Measurements from ENCODE around the gene SEC61A2. TPM values are rescaled to one million over a fixed set of nuclear protein-coding genes. Genes with fewer than 3 reads are reported as not detected.

SEC61A2 gene
- polyA plus RNA-seq, 2 of the 4 experiments (the other 2 are of a cell fraction), result 16.5 to 23.2 TPM

GRCh38 chr10:12113627-12114026 is 15.8 kb upstream of the SEC61A2 start (continued):
- no peak for TF ChIP-seq ATOH8 (CRISPR knock-in tag; IDR thresholded peaks at IDR 0.05; ENCODE audit: low read depth)
- TF ChIP-seq ZFP36 (IDR thresholded peaks at IDR 0.05; ENCODE audit: borderline replicate concordance, partially characterized antibody), result no peak
- TF ChIP-seq FOXS1 (CRISPR knock-in tag; IDR thresholded peaks at IDR 0.05), result no peak
- TF ChIP-seq HOXB13 (CRISPR knock-in tag; IDR thresholded peaks at IDR 0.05; ENCODE audit: low read depth), result no peak
- no peak for TF ChIP-seq POLR2A (IDR thresholded peaks at IDR 0.05; ENCODE audit: low read length)
- TF ChIP-seq, protein P1, sequence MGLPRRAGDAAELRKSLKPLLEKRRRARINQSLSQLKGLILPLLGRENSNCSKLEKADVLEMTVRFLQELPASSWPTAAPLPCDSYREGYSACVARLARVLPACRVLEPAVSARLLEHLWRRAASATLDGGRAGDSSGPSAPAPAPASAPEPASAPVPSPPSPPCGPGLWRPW (IDR thresholded peaks at IDR 0.05), result no peak

- WGBS (ENCODE audit: missing lambda C conversion rate), result 93% methylated on average over 4 of the region's 4 CpGs
- ChIA-PET CTCF (no interaction called here), POLR2A (interaction anchor here (0.6 kb wide), 1 partner anchor 34 kb away, joined by 3 read pairs; no protein-coding TSS in a partner anchor)
- no peak overlapping the region for H3K4me2 ChIP-seq
- H3K4me1 ChIP-seq, result peaks cover 7% of the 10 kb centered on the region; the same call in 2 of the 3 replicates
- ATAC-seq, result no peak
- no peak overlapping the region for H3K27ac ChIP-seq
- no peak overlapping the region for H3K4me3 ChIP-seq
- TF ChIP-seq, protein P2, sequence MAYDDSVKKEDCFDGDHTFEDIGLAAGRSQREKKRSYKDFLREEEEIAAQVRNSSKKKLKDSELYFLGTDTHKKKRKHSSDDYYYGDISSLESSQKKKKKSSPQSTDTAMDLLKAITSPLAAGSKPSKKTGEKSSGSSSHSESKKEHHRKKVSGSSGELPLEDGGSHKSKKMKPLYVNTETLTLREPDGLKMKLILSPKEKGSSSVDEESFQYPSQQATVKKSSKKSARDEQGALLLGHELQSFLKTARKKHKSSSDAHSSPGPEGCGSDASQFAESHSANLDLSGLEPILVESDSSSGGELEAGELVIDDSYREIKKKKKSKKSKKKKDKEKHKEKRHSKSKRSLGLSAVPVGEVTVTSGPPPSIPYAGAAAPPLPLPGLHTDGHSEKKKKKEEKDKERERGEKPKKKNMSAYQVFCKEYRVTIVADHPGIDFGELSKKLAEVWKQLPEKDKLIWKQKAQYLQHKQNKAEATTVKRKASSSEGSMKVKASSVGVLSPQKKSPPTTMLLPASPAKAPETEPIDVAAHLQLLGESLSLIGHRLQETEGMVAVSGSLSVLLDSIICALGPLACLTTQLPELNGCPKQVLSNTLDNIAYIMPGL (CRISPR knock-in tag; IDR thresholded peaks at IDR 0.05; ENCODE audit: borderline replicate concordance), result no peak
- TF ChIP-seq TP53 (CRISPR knock-in tag; IDR thresholded peaks at IDR 0.05) (no peak), PBX3 (IDR thresholded peaks at IDR 0.05) (no peak), PHF8 (IDR thresholded peaks at IDR 0.05; ENCODE audit: borderline replicate concordance, low read depth) (no peak), ZSCAN20 (CRISPR knock-in tag; IDR thresholded peaks at IDR 0.05) (no peak), NPAS2 (CRISPR knock-in tag; IDR thresholded peaks at IDR 0.05; ENCODE audit: borderline replicate concordance) (no peak)
- no peaks in the 10 kb centered on the region for H3K9me3 ChIP-seq
- no peak for DNase-seq (ENCODE audit: low read depth in 1 of 2, low spot score in 1 of 2)
- no peak for FAIRE-seq
These were observed 7.8 kb upstream of the SEC61A2 start for GRCh38 chr10:12121673-12122072.

GRCh38 chr10:12130237-12130872 is 878 bp downstream of the SEC61A2 start:
- peak overlapping the region; percentile 82 to 95 for H3K27ac ChIP-seq
- H3K4me1 ChIP-seq, result peaks cover 6% of the 10 kb centered on the region; the same call in 2 of the 3 replicates
- H3K9me3 ChIP-seq, result no peaks in the 10 kb centered on the region
- ChIA-PET CTCF (interaction anchor here (0.8 to 2.2 kb wide), 11 partner anchors 9 to 89 kb away, joined by 3 to 10 read pairs (median 3); no protein-coding TSS in a partner anchor), POLR2A (interaction anchor here (0.5 to 0.8 kb wide), 2 partner anchors 62 to 132 kb away, joined by 3 to 5 read pairs; partner anchors contain the start of gene DHTKD1)
- FAIRE-seq, result peak; percentile 61
- TF ChIP-seq SMC3 (IDR thresholded peaks at IDR 0.05) (peak; percentile 26; the same call in 2 of the 3 replicates), EP300 (IDR thresholded peaks at IDR 0.05) (no peak), FOSB (CRISPR knock-in tag; IDR thresholded peaks at IDR 0.05) (no peak), RAD21 (conservative IDR thresholded peaks at IDR 0.05 in 1 of 2, IDR thresholded peaks at IDR 0.05 in 1 of 2) (peak; percentile 37 to 43; a peak in 4 of 5 replicates), RCOR1 (IDR thresholded peaks at IDR 0.05; ENCODE audit: low read depth, low read length) (no peak)
- TF ChIP-seq, protein P3, sequence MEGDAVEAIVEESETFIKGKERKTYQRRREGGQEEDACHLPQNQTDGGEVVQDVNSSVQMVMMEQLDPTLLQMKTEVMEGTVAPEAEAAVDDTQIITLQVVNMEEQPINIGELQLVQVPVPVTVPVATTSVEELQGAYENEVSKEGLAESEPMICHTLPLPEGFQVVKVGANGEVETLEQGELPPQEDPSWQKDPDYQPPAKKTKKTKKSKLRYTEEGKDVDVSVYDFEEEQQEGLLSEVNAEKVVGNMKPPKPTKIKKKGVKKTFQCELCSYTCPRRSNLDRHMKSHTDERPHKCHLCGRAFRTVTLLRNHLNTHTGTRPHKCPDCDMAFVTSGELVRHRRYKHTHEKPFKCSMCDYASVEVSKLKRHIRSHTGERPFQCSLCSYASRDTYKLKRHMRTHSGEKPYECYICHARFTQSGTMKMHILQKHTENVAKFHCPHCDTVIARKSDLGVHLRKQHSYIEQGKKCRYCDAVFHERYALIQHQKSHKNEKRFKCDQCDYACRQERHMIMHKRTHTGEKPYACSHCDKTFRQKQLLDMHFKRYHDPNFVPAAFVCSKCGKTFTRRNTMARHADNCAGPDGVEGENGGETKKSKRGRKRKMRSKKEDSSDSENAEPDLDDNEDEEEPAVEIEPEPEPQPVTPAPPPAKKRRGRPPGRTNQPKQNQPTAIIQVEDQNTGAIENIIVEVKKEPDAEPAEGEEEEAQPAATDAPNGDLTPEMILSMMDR (IDR thresholded peaks at IDR 0.05), result peak; percentile 45
- H3K4me3 ChIP-seq, result peak overlapping the region; percentile 75
- peak; percentile 65 to 81 for DNase-seq (ENCODE audit: low read depth in 1 of 2, low spot score in 1 of 2)
- peak overlapping the region; percentile 81 for H3K4me2 ChIP-seq
- 30% methylated on average over 11 of the region's 11 CpGs for WGBS (ENCODE audit: missing lambda C conversion rate)
- peak; percentile 80 to 87 for ATAC-seq
